ENCODE measurements around the gene BAZ2B.

BAZ2B gene

DNA sequence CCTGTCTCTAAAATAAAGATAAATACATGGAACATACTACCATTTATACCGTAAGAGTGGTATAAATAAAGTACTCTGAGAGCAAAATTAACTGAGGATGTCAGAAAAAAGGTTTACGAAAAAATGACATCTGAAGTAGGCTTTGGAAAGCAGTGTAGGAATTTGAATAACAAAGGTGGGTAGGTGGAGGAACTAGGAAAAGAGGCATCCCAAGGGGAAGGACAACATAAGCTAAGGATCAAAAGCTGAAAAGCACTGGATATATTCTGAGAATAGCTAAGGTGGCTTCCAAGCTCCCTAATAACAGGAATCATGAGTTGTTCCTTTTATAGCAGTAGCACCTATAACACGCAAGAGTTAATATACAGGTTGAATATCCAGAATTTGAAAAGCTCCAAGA lies 91.3 kb downstream of the BAZ2B start:
- no peak for DNase-seq

- DNase-seq = no peak
Measured at GRCh38 chr2:159521272-159521671, 95.1 kb downstream of the BAZ2B start.

DNA sequence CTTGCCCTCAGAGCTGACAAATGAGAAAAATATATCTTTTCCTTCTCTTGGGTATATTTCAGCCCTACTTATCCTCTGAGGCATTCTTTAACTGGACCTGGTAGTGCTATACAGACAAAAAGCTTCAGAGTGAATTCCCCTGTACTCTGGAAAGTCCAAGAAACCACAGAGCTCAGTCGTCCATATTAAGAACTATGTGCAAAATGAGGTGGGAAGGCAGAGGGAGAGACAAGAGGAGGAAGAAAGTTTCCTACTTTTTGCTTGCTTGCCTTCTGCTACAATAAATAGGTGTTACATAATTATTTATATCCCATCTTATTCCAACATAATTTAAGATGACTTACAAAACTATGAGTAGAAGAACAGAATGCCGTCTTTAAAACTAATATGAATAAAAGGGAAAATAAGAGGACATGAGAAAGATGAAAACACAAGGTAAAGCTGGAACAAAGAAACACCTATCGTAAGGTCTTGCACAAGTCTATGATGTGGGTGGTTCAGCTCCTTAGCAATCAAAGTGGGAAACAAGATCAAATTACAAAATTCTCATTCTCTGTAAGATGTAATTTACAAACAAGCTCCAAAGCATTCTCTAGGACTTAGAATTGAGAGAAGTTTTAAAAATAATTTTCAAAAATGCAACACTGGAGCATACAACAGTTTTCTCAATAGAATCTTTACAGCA lies 97.9 kb downstream of the BAZ2B start:
- DNase-seq = no peak

- peak; percentile 80 to 83 for DNase-seq
Measured at GRCh38 chr2:159516241-159516758, 100.0 kb downstream of the BAZ2B start.

GRCh38 chr2:159515441-159515840 lies 100.9 kb downstream of the BAZ2B start:
- no peak for DNase-seq

DNA sequence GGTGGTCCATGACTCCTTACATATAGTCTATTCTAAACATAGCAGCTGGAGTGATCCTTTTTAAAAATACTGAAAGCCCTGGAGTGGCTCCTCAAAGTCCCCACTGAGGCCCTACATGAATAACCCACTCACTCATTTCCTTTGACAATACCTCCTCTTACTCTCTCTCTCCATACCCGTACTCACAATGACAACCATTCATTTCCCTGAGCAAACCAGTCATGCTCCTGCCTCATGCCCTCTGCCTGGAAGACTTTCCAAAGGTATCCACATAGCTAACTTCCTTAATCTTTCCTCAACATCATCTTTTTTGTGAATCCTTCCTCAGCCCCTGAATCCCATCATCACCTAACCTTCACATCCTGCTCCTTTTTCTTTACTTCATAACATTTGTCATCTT lies 102.6 kb downstream of the BAZ2B start:
- no peak for DNase-seq

DNA sequence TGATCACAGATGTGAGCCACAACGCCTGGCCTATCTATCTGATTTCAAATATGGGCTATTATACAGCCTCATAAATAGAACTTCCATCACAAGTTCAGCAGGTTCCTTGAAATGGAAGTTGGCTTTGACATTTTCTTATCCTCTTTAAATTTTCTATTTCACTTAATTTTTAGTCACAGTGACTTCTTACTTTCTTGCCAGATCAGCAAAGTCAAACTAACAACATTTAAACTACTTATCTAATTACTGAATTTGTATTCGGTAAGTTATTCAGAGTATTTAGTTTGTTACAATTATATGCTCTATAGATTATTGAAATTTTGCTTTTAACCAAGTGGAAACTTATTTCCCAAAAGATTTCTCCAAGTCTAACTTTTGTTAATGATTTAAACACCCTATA lies 108.2 kb downstream of the BAZ2B start:
- DNase-seq = no peak

- no peak for DNase-seq
Measured at GRCh38 chr2:159506764-159507440, 109.4 kb downstream of the BAZ2B start.

DNA sequence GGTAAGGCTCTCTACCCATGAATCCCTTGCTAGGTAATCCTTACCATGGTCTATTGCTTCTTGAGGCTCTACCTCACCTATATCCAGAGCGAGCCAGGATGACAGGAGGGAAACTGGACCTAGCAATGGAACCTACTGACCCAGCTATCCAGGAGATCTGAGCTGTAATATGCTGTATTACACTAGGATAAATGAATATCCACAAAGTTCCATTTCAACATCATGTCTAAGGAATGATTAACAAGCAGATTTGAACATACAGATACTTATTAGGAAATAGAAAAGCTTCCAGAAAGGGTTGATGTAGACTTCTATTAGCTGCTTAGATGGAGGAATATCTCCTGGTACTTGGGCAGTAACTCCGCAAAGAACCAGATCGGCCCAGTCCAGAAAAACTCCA lies 110.1 kb downstream of the BAZ2B start:
- no peak for DNase-seq

DNA sequence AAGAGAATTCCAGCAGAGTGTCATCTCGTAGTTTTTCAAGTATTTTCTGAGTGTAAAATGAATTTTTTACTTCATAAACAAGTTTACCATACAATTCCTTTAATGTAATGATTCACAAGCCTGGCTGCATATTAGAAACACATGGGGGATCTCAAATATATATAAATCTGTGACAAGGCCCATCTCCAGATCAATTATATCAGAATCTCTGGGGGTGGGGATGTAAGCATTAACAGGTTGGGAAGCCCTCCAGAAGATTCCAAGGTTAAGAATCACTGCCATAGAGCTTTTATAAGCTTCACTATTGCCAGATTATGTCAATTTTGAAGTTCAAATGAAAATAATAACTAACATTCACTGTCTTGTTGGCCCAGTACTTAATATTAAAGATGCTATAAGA lies 111.2 kb downstream of the BAZ2B start:
- no peak for DNase-seq

DNA sequence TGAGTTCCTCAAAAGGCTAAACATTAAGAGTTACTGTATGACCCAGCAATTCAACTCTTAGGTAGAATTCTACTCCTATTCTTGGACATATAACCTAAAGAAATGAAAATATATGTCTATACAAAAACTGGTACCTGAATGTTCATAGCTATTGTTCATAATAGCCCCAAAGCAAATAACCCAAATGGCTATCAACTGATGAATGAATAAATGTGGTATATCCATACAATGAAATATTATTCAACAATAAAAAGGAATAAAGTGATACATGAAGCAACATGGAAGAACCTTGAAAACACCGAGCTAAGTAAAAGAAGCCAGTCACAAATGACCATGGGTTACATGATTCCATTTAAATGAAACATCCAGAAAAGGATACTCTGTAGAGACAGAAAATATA lies 114.6 kb downstream of the BAZ2B start:
- DNase-seq = no peak

GRCh38 chr2:159497847-159498246 lies 118.5 kb downstream of the BAZ2B start:
- no peak for DNase-seq

GRCh38 chr2:159497256-159497655 lies 119.1 kb downstream of the BAZ2B start:
- no peak for DNase-seq

GRCh38 chr2:159489476-159489875 lies 126.9 kb downstream of the BAZ2B start:
- DNase-seq = no peak

DNA sequence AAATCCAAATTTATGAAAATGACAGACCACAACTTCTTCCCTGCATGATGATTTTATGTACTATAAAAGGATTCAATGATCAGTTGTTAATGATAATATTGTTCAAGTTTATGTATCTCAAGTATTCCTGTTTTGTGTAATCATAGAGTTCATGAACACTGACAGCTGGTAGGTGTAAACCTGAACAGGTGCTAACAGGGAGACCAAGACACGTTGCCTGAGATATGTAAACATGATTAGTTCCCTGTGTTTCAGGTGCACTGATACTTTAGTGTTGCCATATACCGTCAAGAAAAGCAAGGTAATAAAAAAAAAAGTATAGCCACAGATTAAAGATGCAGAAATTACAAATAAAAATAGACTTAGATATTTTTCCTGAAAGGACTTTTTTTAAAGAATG lies 131.8 kb downstream of the BAZ2B start:
- peak; percentile 17 to 36 for DNase-seq

DNA sequence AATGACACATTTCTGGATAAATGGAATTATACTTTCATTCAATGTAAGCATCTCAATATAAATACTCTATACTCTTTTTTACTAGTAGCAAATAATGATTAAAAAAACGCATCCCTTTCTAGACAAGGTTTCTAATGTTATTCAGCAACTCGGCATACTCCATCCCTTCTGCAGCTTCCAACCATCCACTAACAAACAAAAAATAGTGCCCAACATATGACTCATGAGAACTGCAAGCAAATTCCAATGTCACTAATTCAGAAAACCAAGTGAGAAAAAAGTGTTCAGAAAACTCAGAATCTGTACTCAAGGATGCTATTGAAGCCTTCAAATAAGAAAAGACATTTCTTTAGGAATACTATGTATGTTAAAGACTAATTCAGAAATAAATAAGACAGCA lies 140.0 kb downstream of the BAZ2B start:
- DNase-seq = no peak

GRCh38 chr2:159475793-159476192 lies 140.6 kb downstream of the BAZ2B start:
- DNase-seq = no peak

DNA sequence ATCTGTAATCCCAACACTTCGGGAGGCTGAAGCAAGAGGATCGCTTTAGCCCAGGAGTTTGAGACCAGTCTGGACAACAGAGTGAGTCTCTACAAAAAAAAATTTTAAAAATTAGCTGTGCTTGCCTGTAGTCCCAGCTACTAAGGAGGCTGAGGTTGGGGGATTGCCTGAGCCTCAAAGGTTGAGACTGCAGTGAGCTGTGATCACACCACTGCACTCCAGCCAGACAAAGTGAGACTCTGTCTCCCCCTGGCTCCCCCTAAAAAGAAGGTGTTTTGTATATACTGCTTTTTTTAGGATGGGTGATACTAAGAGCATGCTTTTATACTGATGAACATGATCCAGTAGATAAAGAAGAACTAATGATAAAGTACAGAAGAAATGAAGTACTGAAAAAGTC lies 145.0 kb downstream of the BAZ2B start:
- DNase-seq = no peak

DNA sequence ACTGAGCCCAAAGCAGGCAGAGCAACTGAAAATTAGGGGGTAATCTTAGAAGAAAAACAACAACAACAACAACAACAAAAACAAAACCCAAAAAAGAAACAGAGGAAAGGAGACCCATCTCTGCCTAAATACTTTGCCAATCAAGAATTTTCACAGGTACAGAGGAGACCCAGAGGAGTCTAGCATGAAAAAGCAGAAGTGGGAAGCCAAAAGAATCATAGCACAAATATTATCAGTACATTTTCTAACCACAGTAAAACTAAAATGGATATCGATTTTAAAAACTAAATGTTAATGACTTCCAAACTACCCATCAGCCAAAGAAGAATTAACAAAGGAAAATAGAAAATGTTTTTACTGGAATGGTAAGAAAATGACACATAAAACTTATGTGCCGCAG lies 148.1 kb downstream of the BAZ2B start:
- no peak for DNase-seq

DNA sequence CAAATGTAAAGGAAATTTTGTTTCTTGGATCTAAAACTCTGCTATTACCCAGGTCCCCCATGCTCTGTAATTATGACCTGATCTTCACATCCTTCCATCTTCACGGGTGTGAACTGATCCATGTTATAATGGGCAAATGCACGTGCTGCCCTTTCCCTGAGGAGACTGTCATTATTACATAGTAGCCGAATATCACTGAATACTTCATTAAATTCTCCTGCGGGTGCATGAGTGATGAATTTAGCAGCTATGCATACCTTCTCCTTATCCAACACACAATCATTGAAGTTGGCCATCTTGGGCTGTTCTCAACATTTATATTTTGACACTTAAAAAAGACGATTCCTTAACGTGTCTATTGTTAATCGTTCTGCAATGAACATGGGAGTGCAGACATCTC lies 153.4 kb downstream of the BAZ2B start:
- DNase-seq = no peak

- no peak for DNase-seq
Measured at GRCh38 chr2:159462201-159462785, 154.1 kb downstream of the BAZ2B start.

DNA sequence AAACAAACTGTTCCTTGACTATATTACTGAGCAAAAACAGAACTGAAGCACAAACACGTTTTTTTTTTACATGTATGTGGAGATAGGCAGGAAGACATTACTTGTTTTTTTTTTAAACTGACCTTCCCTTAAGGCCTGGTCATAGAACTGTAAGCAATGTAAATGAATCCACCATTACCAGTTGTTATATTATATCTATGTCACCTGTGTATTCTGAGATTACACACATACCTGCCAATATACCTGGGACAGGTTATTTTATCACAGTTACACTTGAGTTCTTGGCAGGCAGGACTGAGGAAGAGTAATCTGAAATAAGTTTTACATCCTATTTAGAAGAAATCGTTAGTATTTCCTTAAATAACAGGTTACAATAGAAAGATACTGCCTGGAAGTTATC lies 155.3 kb downstream of the BAZ2B start:
- peak; percentile 23 to 36 for DNase-seq

DNA sequence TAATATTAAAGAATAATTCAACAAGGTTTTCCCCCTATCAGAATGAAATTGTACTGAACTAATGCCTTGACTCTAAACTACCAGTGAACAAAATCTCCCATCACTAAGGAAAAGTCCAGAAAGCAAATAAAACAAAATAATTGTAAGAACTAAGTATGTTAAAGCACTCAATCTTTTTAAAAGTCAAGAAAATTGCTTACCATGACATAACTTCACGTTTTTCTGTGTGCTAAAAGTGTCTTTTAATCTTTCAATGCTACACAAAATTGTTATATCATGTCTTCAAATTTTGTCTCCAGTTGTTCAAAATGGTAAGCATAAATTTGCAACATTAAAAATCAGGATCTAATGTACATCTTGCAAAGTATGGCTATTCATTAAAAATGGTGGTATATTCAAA lies 156.1 kb downstream of the BAZ2B start:
- DNase-seq = no peak

- DNase-seq = no peak
Measured at GRCh38 chr2:159459279-159459678, 157.1 kb downstream of the BAZ2B start.
